Glutamatergic neuron (in vitro differentiated cells): ENCODE data around the gene SMOC2. TPM values are rescaled to one million over a fixed set of nuclear protein-coding genes. Genes with fewer than 3 reads are reported as not detected.

ENCODE experiments used
- DNase-seq: peaks from one replicate; pipeline ENCODE4 v3.0.0; 2022
- H3K27ac Mint-ChIP-seq: one replicate; pipeline ENCODE4 v1.8.0; 2020; ENCODE audit warnings: mild to moderate bottlenecking, mixed read lengths, inconsistent platforms; ENCODE audit not compliant: unreplicated experiment
- H3K27me3 Mint-ChIP-seq: one replicate; pipeline ENCODE4 v1.8.0; 2020; ENCODE audit warnings: mild to moderate bottlenecking, moderate library complexity, mixed read lengths, inconsistent platforms; ENCODE audit not compliant: unreplicated experiment
- H3K36me3 Mint-ChIP-seq: one replicate; pipeline ENCODE4 v1.8.0; 2020; ENCODE audit warnings: mild to moderate bottlenecking, mixed read lengths, inconsistent platforms; ENCODE audit not compliant: unreplicated experiment
- H3K4me1 Mint-ChIP-seq: one replicate; pipeline ENCODE4 v1.8.0; 2020; ENCODE audit warnings: mild to moderate bottlenecking, low read depth, mixed read lengths, inconsistent platforms; ENCODE audit not compliant: unreplicated experiment
- H3K4me3 Mint-ChIP-seq: one replicate; pipeline ENCODE4 v1.8.0; 2020; ENCODE audit warnings: mild to moderate bottlenecking, mixed read lengths, inconsistent platforms; ENCODE audit not compliant: unreplicated experiment
- H3K9me3 Mint-ChIP-seq: one replicate; pipeline ENCODE4 v1.8.0; 2020; ENCODE audit warnings: mild to moderate bottlenecking, moderate library complexity, mixed read lengths, inconsistent platforms; ENCODE audit not compliant: unreplicated experiment
- total RNA-seq: library from RNA; stranded (reverse); fragmentation: NEBNext Ultra II Directional; extraction: Animal tissue kit (Norgen Biotek cat#: 25700); gene quantifications from one replicate; pipeline ENCODE4 v1.2.1, GENCODE V29; 2021; ENCODE audit not compliant: unreplicated experiment
- TF ChIP-seq, protein P1 (sequence below): fragments of 200-600 bp; sonication (generic); IDR thresholded peaks from one replicate; pipeline ENCODE4 v1.5.0; 2021; ENCODE audit not compliant: partially characterized antibody, unreplicated experiment

Gene SMOC2
- total RNA-seq, 1 donor from 2014 or later: 0.44 TPM

DNA sequence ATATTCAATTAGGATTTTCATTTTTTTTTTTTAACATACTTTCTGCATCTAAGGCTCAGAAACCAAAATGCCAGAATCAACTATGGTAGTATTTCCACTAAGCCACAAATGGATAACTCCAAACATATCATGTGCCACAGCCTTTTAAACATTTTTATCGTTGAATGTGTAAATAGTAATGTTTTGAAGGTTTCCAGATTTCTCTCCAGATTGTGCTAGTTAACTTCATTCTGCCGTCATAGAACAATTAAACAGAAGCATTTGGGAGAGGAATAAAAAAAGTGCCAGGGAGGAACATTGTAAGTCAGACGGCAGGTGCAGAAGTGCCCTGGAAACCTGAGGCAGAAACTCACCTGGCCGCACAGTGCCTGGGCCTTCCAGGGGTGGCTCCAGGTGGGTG is 23.6 kb downstream of the SMOC2 start:
- Mint-ChIP-seq H3K4me1 (no peaks in the 10 kb centered on the region), H3K27me3 (peaks cover 1% of the 10 kb centered on the region), H3K36me3 (peaks cover 11% of the 10 kb centered on the region), H3K4me3 (no peak overlapping the region), H3K27ac (no peak overlapping the region), H3K9me3 (no peaks in the 10 kb centered on the region)
- DNase-seq: no peak
- TF ChIP-seq, protein P1, sequence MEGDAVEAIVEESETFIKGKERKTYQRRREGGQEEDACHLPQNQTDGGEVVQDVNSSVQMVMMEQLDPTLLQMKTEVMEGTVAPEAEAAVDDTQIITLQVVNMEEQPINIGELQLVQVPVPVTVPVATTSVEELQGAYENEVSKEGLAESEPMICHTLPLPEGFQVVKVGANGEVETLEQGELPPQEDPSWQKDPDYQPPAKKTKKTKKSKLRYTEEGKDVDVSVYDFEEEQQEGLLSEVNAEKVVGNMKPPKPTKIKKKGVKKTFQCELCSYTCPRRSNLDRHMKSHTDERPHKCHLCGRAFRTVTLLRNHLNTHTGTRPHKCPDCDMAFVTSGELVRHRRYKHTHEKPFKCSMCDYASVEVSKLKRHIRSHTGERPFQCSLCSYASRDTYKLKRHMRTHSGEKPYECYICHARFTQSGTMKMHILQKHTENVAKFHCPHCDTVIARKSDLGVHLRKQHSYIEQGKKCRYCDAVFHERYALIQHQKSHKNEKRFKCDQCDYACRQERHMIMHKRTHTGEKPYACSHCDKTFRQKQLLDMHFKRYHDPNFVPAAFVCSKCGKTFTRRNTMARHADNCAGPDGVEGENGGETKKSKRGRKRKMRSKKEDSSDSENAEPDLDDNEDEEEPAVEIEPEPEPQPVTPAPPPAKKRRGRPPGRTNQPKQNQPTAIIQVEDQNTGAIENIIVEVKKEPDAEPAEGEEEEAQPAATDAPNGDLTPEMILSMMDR: no peak

DNA sequence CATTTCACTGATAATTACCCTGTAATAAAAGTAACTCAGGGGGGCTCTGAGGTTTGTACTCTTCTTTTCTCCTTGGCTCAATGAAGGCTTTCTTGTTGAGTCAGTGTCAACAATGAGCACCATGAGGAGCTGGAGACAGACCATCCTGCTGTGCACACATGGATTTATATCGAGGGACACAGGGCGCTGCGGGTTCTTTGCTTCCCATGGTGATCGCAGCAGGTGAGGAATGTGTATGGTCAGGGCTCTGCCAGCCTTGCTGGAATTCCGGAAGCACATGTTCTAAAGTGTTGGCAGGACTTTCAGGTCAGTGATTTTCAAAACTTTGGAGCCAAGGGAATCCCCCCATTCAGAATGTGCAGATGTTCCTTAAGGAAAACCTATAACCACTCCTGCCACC is 27.1 kb downstream of the SMOC2 start:
- no peaks in the 10 kb centered on the region for H3K36me3 Mint-ChIP-seq
- H3K27me3 Mint-ChIP-seq: no peaks in the 10 kb centered on the region
- no peak overlapping the region for H3K27ac Mint-ChIP-seq
- TF ChIP-seq, protein P1: no peak
- H3K4me3 Mint-ChIP-seq: no peak overlapping the region
- H3K9me3 Mint-ChIP-seq: no peaks in the 10 kb centered on the region
- H3K4me1 Mint-ChIP-seq: no peaks in the 10 kb centered on the region
- DNase-seq: no peak

DNA sequence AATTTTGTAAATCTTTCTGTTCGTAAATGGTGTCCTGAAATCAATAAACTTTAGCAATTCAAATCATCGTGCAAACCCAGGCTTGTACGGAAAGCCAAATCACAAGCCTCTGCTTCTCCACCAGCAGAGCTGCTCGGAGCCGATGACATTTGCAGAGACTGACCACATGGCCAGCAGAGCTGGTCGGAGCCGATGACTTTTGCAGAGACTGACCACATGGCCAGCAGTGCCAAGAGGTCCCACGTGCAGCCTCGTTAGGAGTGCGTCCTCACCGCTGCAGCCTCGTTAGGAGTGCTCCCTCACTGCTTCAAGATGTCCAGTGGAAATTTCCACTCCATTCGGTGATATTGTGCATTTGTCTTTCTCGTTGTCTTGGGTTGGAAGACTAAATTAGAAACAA is 28.5 kb downstream of the SMOC2 start:
- H3K4me1 Mint-ChIP-seq: no peaks in the 10 kb centered on the region
- H3K36me3 Mint-ChIP-seq: peaks cover 2% of the 10 kb centered on the region
- TF ChIP-seq, protein P1: no peak
- no peaks in the 10 kb centered on the region for H3K9me3 Mint-ChIP-seq
- H3K4me3 Mint-ChIP-seq: no peak overlapping the region
- no peak for DNase-seq
- no peaks in the 10 kb centered on the region for H3K27me3 Mint-ChIP-seq
- H3K27ac Mint-ChIP-seq: no peak overlapping the region

DNA sequence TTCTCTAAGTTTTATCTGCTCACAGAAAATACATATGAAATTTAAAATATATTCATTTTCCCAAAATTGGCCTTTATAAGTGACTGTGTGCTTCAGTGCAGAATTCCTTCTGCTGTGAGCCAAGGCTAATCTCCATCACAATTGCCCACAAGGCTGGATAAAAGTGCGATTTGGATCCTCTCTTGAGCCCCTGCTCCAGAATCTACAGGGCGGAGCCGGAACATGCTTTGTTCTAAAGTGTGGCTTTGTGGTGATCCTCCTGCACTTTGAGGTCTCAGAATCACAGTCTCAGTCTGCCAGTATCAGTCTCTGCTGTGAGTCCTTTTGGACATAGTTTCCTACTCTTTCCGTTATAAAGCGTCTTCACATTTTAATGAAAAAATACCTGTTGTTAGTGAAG is 28.9 kb downstream of the SMOC2 start:
- H3K4me3 Mint-ChIP-seq: no peak overlapping the region
- no peaks in the 10 kb centered on the region for H3K4me1 Mint-ChIP-seq
- H3K9me3 Mint-ChIP-seq: no peaks in the 10 kb centered on the region
- TF ChIP-seq, protein P1: no peak
- H3K36me3 Mint-ChIP-seq: peaks cover 6% of the 10 kb centered on the region
- no peak for DNase-seq
- H3K27ac Mint-ChIP-seq: no peak overlapping the region
- H3K27me3 Mint-ChIP-seq: no peaks in the 10 kb centered on the region

GRCh38 chr6:168472363-168472762 is 31.4 kb downstream of the SMOC2 start:
- no peak for DNase-seq
- H3K36me3 Mint-ChIP-seq: peaks cover 9% of the 10 kb centered on the region
- no peaks in the 10 kb centered on the region for H3K4me1 Mint-ChIP-seq
- H3K9me3 Mint-ChIP-seq: peaks cover 5% of the 10 kb centered on the region
- H3K4me3 Mint-ChIP-seq: no peak overlapping the region
- TF ChIP-seq, protein P1: no peak
- no peaks in the 10 kb centered on the region for H3K27me3 Mint-ChIP-seq
- no peak overlapping the region for H3K27ac Mint-ChIP-seq
